Measurements from ENCODE around the gene AJUBA.
"Not testable (repeated sequence)": the region's sequence is repeated elsewhere in the genome, so short reads cannot be mapped to it uniquely, and the experiment has no call there.

The AJUBA gene

DNA sequence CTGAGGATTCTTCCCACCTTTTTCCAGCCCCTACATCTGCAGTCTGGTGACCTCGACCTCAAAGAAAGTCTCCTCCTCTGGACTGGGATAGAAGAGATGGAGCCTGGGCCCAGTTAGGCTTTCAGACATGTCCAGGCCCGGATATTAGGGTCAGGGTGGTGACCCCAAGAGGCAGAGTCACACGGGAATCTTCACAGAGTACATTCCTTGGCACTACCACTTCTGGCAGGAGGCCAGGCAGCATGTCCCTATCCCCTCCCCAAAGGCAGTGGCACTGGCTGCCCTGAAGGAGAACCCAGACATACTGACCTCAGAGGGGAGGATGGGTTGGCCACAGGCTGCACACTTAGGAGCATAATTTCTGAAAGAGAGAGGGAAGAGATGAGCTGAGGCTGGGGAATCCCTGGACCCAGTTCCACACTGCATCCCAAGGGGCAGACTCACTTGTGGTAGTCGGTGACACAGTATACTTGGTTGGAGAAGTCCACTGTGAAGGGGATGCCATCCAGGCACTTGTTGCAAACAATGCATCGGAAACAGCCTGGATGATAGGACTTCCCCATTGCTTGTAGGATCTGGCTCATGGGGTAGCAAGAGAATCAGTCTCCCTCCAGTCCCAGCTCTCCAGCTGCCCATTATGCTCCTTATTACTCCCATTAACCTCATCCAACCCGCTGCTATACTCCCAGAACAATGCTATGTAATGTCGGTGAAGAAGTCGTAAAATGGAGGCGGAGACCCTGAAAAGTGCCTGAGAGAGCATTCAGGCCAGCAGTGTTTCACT lies 7.6 kb downstream of the AJUBA start:
- DNase-seq (ENCODE audit: low read depth): no peak
- H3K4me3 ChIP-seq (ENCODE audit: low read depth, low read length): no peak overlapping the region
- TF ChIP-seq, protein P1, sequence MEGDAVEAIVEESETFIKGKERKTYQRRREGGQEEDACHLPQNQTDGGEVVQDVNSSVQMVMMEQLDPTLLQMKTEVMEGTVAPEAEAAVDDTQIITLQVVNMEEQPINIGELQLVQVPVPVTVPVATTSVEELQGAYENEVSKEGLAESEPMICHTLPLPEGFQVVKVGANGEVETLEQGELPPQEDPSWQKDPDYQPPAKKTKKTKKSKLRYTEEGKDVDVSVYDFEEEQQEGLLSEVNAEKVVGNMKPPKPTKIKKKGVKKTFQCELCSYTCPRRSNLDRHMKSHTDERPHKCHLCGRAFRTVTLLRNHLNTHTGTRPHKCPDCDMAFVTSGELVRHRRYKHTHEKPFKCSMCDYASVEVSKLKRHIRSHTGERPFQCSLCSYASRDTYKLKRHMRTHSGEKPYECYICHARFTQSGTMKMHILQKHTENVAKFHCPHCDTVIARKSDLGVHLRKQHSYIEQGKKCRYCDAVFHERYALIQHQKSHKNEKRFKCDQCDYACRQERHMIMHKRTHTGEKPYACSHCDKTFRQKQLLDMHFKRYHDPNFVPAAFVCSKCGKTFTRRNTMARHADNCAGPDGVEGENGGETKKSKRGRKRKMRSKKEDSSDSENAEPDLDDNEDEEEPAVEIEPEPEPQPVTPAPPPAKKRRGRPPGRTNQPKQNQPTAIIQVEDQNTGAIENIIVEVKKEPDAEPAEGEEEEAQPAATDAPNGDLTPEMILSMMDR (IDR thresholded peaks at IDR 0.05; ENCODE audit: control insufficient read depth, extremely low read depth, insufficient read depth): no peak

DNA sequence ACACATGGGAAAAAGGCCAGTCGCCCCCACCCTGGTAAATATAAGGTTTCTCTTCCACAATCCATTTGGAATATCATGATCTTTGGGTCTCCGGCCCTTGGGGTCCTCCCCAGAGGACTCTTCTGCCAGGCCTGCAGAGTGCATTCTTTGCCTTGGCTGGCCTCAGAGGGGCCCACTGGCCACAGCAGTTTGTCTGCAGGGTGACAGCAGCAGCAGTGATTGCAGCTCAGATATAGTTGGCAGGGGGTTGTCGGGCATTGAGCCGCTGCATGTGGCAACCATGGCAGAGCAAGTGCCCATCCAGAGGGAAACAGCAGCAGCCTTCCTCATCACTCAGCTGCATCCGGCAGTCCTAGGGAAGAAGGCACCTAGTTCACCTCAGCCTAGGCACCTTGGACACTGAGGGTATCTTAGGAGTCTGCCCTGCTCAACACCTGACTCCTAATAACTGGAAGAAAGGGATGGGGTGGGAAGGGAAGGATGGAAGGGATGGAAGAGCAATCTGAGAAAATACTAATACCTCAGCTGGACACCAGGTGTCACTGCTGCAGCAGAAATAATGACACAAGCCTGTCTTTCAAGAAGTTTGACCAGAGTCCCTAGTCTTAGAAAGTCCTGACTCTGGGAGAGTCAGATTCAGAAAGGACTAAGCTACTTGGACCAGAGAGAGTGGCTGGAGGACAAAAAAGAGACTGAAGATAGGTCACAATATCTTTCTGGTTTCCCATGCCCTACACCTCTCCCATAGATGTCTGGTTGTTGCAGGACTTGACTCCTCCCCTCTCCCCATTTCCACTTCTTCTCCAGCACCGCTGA lies 8.9 kb downstream of the AJUBA start:
- no peak overlapping the region for H3K4me3 ChIP-seq (ENCODE audit: low read depth, low read length)
- TF ChIP-seq, protein P1 (IDR thresholded peaks at IDR 0.05; ENCODE audit: control insufficient read depth, extremely low read depth, insufficient read depth): peak; percentile 80
- no peak for DNase-seq (ENCODE audit: low read depth)

- TF ChIP-seq, protein P1 (IDR thresholded peaks at IDR 0.05; ENCODE audit: control insufficient read depth, extremely low read depth, insufficient read depth): no peak
Observed at GRCh38 chr14:22972313-22972930, 9.9 kb downstream of the AJUBA start.

DNA sequence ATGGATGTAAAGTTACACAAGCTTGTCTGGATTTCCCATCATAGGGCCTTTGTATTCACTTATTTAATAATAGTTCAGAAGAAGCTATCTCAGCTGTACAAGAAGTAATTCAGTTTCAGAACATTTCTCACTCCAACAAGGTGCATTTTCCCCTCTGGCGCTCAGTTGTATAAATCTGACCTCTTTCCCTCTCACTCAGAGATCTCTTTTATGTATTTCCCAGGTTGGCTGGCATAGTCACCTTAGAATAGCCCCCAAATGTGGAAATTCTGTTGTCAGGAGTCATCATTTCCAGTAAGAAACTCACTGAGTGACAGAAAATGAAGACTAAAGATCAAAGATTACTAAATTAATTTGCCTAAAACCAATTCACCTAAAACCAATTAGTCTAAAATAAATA lies 11.2 kb downstream of the AJUBA start:
- TF ChIP-seq, protein P1 (IDR thresholded peaks at IDR 0.05; ENCODE audit: control insufficient read depth, extremely low read depth, insufficient read depth): no peak
- DNase-seq (ENCODE audit: low read depth): no peak

More at GRCh38 chr14:22972313-22972930, 9.9 kb downstream of the AJUBA start:
- no peak overlapping the region for H3K4me3 ChIP-seq (ENCODE audit: low read depth, low read length)
- DNase-seq (ENCODE audit: low read depth): no peak

GRCh38 chr14:22966783-22967269 lies 15.5 kb downstream of the AJUBA start:
- DNase-seq (ENCODE audit: low read depth): no peak
- no peak overlapping the region for H3K4me3 ChIP-seq (ENCODE audit: low read depth, low read length)
- TF ChIP-seq, protein P1 (IDR thresholded peaks at IDR 0.05; ENCODE audit: control insufficient read depth, extremely low read depth, insufficient read depth): no peak

More for the DNA sequence above, 11.2 kb downstream of the AJUBA start:
- no peak overlapping the region for H3K4me3 ChIP-seq (ENCODE audit: low read depth, low read length)

DNA sequence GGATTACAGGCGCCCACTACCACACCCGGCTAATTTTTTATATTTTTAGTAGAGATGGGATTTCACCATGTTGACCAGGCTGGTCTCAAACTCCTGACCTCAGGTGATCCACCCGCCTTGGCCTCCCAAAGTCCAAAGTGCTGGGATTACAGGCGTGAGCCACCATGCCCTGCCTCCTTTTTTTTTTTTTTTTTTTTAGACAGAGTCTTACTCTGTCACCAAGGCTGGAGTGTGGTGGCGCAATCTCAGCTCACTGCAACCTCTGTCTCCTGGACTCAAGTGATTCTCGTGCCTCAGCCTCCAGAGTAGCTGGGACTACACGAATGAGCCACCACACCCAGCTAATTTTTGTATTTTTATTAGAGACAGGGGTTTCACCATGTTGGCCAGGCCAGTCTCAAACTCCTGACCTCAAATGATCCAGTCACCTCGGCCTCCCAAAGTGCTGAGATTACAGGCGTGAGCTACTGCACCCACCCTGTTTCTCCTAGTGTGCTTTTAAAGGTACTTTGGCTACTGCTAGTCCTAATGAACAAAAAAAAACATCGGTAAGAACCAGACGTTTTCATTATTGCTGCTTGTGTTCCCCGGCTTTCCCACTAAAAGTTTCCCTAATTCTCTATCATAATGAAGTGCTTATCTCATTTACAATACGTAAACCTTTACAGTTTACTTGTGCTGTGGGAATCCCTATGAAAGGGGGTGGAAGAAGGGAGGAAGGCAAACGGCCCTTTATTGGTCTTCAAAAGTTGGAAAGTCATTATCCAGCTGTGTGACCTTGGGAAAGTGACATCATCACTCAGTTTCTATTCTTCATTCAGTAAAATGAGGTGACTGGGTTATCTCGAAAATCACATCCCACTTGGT lies 16.2 kb downstream of the AJUBA start:
- not testable (repeated sequence) for H3K4me3 ChIP-seq (ENCODE audit: low read depth, low read length); DNase-seq (ENCODE audit: low read depth)
